Osteoblast (primary cell): Measurements from ENCODE around the gene ZBED4. TPM values are rescaled to one million over a fixed set of nuclear protein-coding genes. Genes with fewer than 3 reads are reported as not detected.
A peak's percentile ranks its signal among the peaks of the same experiment; 100 is the strongest.

Experiments used
- DNase-seq: peaks from one replicate; pipeline ENCODE4 v3.0.0; 2011; ENCODE audit warnings: low spot score, mixed read lengths; ENCODE audit not compliant: insufficient read length; ENCODE audit errors: missing footprints
- H2AFZ ChIP-seq: 2 replicates; pipeline ENCODE4 v1.6.0; 2011; ENCODE audit warnings: mild to moderate bottlenecking, low read length
- H3K27ac ChIP-seq: 2 replicates; pipeline ENCODE4 v1.5.1; 2011; ENCODE audit warnings: mild to moderate bottlenecking, low read depth, low read length, moderate library complexity
- H3K27me3 ChIP-seq: 2 replicates; pipeline ENCODE4 v1.6.0; 2012; ENCODE audit warnings: mild to moderate bottlenecking, control low read depth, inconsistent platforms, low read length, moderate library complexity; ENCODE audit not compliant: insufficient read depth
- H3K36me3 ChIP-seq: 2 replicates; pipeline ENCODE4 v1.5.1; 2011; ENCODE audit warnings: mild to moderate bottlenecking, low read length, control low read depth, moderate library complexity; ENCODE audit not compliant: insufficient read depth
- H3K4me1 ChIP-seq: 2 replicates; pipeline ENCODE4 v1.5.1; 2011; ENCODE audit warnings: mild to moderate bottlenecking, low read length, control low read depth, moderate library complexity; ENCODE audit not compliant: insufficient read depth
- H3K4me2 ChIP-seq: 2 replicates; pipeline ENCODE4 v1.6.0; 2011; ENCODE audit warnings: mild to moderate bottlenecking, low read length; ENCODE audit not compliant: insufficient read depth
- H3K4me3 ChIP-seq: fragments of 200-600 bp; sonication (generic); 3 replicates; pipeline ENCODE4 v1.5.1; 2012; ENCODE audit warnings: mild to moderate bottlenecking, low read length, inconsistent platforms; ENCODE audit not compliant: insufficient read depth
- H3K79me2 ChIP-seq: 2 replicates; pipeline ENCODE4 v1.6.0; 2012; ENCODE audit warnings: mild to moderate bottlenecking, low read length, control low read depth, inconsistent platforms; ENCODE audit not compliant: insufficient read depth
- H3K9me3 ChIP-seq: 2 replicates; pipeline ENCODE4 v1.5.1; 2011; ENCODE audit warnings: low read depth, low read length, control low read depth
- H4K20me1 ChIP-seq: 2 replicates; pipeline ENCODE4 v1.6.0; 2012; ENCODE audit warnings: mild to moderate bottlenecking, low read length, control low read depth; ENCODE audit not compliant: insufficient read depth
- total RNA-seq: library from RNA; depleted of rRNA; stranded (reverse); fragments of >200 nt; gene quantifications from 2 replicates; pipeline ENCODE4 v1.2.3, GENCODE V29; 2012
- TF ChIP-seq, protein P1 (sequence below): IDR thresholded peaks from 2 replicates; pipeline ENCODE4 v1.5.1; 2011; ENCODE audit warnings: mild to moderate bottlenecking, low read depth, low read length, moderate library complexity; ENCODE audit errors: extremely low read depth

Gene ZBED4
- total RNA-seq, 1 donor, result 8.3 TPM

DNA sequence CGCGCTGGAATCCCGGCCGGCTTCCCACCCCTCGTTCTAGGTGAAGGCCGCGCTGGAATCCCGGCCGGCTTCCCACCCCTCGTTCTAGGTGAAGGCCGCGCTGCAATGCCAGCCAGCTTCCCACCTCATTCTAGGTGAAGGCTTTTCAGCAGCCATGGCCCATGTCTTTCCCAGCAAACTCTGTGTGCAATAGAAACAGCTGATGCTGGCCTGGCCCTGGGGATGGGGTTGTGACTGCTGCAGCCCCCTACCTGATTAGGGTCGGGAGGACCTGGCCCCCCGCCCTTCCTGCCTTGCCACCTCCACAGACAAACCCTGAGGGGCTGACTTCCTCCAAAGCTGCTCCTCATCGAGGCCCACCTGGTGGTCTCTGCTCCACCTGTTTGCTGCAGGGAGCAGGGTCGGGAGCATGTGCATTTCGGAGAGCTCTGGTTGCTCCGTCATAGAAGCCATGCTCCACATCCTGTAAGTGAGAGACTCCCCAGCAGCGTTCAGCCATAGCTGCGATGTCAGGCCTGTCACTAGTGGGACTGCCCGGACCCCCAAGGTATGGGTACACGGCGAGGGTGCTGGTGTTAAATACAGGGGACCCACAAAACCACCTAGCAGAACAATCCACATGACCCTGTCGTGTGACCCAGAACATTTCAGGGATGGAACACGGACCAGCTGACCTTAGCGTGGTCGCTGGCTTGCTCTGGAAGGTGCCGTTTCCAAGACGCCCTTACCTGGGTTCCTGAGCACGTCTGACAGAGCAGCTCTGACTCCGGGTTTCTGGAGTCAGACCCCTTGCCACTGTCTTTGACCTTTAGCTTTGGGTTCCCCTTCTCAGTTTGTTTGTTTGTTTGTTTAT, 3.3 kb downstream of the ZBED4 start:
- peaks cover 3% of the 10 kb centered on the region for H3K36me3 ChIP-seq
- no peaks in the 10 kb centered on the region for H3K27me3 ChIP-seq
- H3K9me3 ChIP-seq, result no peaks in the 10 kb centered on the region
- no peak overlapping the region for H2AFZ ChIP-seq
- TF ChIP-seq, protein P1, sequence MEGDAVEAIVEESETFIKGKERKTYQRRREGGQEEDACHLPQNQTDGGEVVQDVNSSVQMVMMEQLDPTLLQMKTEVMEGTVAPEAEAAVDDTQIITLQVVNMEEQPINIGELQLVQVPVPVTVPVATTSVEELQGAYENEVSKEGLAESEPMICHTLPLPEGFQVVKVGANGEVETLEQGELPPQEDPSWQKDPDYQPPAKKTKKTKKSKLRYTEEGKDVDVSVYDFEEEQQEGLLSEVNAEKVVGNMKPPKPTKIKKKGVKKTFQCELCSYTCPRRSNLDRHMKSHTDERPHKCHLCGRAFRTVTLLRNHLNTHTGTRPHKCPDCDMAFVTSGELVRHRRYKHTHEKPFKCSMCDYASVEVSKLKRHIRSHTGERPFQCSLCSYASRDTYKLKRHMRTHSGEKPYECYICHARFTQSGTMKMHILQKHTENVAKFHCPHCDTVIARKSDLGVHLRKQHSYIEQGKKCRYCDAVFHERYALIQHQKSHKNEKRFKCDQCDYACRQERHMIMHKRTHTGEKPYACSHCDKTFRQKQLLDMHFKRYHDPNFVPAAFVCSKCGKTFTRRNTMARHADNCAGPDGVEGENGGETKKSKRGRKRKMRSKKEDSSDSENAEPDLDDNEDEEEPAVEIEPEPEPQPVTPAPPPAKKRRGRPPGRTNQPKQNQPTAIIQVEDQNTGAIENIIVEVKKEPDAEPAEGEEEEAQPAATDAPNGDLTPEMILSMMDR, result no peak
- H3K4me2 ChIP-seq, result no peak overlapping the region
- DNase-seq, result no peak
- no peak overlapping the region for H3K4me3 ChIP-seq
- peaks cover 77% of the 10 kb centered on the region for H3K79me2 ChIP-seq
- peaks cover 10% of the 10 kb centered on the region for H3K4me1 ChIP-seq
- peaks cover 52% of the 10 kb centered on the region for H4K20me1 ChIP-seq
- no peak overlapping the region for H3K27ac ChIP-seq

DNA sequence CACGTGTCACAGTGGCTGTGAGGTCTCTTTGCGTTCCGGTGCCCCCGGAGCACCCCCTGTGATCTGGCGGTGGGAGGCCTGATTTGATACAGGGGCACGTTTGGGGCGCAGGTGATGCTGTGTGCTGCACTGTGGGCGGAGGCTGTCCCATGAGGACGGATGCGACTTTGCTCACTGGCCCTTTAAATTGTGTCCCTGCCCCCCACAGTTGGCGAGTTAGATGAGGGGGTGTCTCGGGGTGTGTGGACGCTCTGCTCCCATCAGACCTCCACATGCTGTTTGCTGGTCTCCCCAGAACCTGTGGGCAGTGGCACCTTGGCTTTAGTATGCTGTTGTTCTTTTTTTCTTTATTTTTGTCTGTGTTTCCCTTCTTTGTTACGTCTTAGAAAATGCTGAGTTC, 5.2 kb downstream of the ZBED4 start:
- DNase-seq, result no peak
- H3K9me3 ChIP-seq, result no peaks in the 10 kb centered on the region
- no peak overlapping the region for H2AFZ ChIP-seq
- no peak overlapping the region for H3K4me2 ChIP-seq
- peaks cover 10% of the 10 kb centered on the region for H3K4me1 ChIP-seq
- H4K20me1 ChIP-seq, result peaks cover 62% of the 10 kb centered on the region
- H3K36me3 ChIP-seq, result peaks cover 3% of the 10 kb centered on the region
- no peaks in the 10 kb centered on the region for H3K27me3 ChIP-seq
- peaks cover 94% of the 10 kb centered on the region for H3K79me2 ChIP-seq
- H3K27ac ChIP-seq, result no peak overlapping the region
- H3K4me3 ChIP-seq, result no peak overlapping the region
- TF ChIP-seq, protein P1, result no peak

DNA sequence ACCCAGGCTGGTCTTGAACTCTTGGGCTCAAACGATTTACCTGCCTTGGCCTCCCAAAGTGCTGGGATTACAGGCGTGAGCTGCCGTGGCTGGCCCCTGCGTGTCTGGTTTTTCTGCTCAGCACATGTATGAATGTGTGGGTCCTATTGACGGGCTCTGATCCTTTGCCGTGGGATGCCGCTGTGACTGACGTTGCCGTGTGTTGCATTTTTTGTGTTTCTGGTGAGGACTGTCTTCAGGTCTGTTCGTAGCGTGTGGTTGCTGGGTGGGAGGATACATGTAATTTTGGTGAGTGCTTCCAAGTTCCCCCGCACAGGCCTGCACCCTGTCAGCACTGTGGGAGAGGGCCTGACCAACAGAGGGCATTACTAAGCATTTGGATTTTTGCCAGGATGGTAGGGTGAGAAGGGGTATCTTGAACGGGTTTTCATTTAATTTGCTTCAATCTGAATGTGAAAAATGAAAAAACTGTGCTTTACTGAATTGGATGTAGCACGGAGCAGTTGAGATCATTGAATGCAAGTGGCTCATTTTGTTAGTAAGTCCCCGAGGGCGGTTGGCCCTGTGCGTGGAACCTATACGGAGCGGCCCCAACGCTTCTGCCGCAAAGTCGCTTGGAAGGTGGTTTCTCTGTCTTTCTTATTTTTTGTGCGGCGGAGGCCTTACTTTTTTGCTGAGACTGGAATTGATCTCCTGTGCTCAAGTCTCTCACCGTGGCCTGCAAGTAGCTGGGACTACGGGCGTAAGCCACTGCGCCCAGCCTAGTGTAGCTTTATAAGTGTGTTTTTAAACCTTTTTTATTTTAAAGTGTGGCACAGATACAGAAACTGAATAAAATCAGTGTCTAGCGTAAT, 8.2 kb downstream of the ZBED4 start:
- H3K36me3 ChIP-seq, result peaks cover 4% of the 10 kb centered on the region
- DNase-seq, result peak; percentile 54
- no peak overlapping the region for H3K27ac ChIP-seq
- peaks cover 1% of the 10 kb centered on the region for H3K9me3 ChIP-seq
- no peak overlapping the region for H2AFZ ChIP-seq
- peaks cover 98% of the 10 kb centered on the region for H3K79me2 ChIP-seq
- H4K20me1 ChIP-seq, result peaks cover 59% of the 10 kb centered on the region
- H3K27me3 ChIP-seq, result no peaks in the 10 kb centered on the region
- no peak overlapping the region for H3K4me2 ChIP-seq
- TF ChIP-seq, protein P1, result no peak
- H3K4me1 ChIP-seq, result no peaks in the 10 kb centered on the region
- no peak overlapping the region for H3K4me3 ChIP-seq

DNA sequence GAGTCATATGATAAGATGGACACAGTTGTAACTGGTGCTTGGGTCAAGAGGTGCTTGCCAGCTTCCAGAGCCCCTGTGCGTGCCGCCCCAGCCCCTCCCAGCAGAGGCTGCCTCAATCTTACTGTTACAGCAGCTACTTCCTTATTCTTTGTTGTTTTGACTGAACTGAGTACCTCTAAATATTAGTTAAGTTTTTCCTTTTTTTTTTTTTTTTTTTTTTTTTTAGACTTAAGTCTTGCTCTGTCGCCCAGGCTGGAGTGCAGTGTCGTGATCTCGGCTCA, 8.8 kb downstream of the ZBED4 start:
- H3K9me3 ChIP-seq, result peaks cover 4% of the 10 kb centered on the region
- TF ChIP-seq, protein P1, result no peak
- peaks cover 6% of the 10 kb centered on the region for H3K36me3 ChIP-seq
- H3K4me3 ChIP-seq, result no peak overlapping the region
- H3K27me3 ChIP-seq, result no peaks in the 10 kb centered on the region
- no peaks in the 10 kb centered on the region for H3K4me1 ChIP-seq
- peaks cover 98% of the 10 kb centered on the region for H3K79me2 ChIP-seq
- no peak for DNase-seq
- no peak overlapping the region for H3K4me2 ChIP-seq
- no peak overlapping the region for H2AFZ ChIP-seq
- no peak overlapping the region for H3K27ac ChIP-seq
- peaks cover 56% of the 10 kb centered on the region for H4K20me1 ChIP-seq
